Stimulated activated CD4-positive, alpha-beta T cell treated with anti-CD3 and anti-CD28 coated beads, Interleukin-4, amount 100 ng/mL, for 4 hours (primary cell): ENCODE results near the gene MICU2.

ENCODE experiments used
- DNase-seq, 2 experiments: peaks; one replicate each; pipeline ENCODE4 v3.0.0-alpha.2; 2020

Gene MICU2

DNA sequence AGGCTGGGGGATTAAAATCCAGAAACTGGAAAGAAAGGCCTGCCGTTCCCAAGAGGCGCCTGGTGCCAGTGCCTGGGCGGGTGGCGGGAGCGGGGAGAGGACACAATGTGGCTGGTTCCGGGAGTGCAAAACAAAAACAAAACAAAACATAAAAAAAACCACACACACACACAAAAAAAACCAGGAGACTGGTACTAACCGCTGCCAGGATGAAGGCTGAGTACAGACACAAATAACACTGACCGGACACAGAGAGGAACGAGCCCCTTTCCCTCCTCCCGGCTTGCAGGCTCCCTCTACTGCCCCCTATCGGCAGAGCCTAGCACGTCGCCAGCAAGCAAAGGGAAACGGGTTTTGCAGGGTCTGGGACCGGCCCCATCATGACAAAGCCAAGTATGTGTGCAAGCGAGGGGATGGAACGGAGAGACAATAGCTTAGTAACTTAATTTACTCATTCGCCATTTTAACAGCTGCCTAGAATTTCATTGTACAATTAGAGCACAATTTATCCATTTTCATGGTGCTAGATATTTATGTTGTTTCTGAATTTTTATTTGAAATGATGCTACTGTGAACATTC lies 127.0 kb downstream of the MICU2 start:
- peak; percentile 64 to 70 for DNase-seq

GRCh38 chr13:21475115-21475514 lies 128.9 kb downstream of the MICU2 start:
- DNase-seq = no peak

GRCh38 chr13:21470785-21471184 lies 133.2 kb downstream of the MICU2 start:
- DNase-seq = no peak

DNA sequence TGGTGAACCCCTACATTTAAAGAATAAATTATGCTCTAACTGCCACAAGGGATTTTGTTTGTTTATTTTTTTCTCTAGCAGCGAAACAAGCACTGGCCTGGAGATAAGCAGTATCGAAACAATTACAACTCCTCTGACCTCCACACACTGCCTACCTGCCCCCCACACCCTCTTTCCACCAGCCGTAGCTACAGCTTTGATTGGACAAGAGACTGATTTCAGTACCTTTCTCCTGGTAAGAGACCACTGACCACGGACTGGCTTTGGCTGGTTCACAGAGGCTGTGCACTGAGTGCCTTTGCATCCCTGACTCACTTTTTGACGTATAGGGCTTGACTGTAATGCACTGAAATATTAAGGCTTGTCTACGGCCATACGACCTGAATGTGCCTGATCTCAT lies 137.4 kb downstream of the MICU2 start:
- no peak for DNase-seq

GRCh38 chr13:21465710-21466160 lies 138.2 kb downstream of the MICU2 start:
- no peak for DNase-seq

DNA sequence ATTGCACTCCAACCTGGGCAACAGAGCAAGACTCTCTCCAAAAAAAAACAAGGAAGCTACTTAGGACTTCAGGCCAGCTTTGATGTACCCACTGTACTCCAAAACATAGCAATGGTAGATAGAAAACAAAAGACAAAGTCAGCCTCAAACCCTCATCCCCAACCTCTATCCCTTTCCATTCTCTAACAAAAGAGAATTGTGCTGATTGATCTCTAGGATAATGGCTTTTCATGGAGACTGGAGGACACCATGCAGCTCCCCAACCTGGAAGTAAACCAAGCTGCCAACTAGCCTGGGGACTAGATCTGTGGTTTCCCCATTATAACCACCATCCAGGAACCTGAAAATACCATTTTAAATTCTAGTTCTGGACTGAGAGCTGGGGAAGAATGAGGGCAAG lies 140.5 kb downstream of the MICU2 start:
- DNase-seq = no peak

GRCh38 chr13:21461131-21461530 lies 142.8 kb downstream of the MICU2 start:
- no peak for DNase-seq

DNA sequence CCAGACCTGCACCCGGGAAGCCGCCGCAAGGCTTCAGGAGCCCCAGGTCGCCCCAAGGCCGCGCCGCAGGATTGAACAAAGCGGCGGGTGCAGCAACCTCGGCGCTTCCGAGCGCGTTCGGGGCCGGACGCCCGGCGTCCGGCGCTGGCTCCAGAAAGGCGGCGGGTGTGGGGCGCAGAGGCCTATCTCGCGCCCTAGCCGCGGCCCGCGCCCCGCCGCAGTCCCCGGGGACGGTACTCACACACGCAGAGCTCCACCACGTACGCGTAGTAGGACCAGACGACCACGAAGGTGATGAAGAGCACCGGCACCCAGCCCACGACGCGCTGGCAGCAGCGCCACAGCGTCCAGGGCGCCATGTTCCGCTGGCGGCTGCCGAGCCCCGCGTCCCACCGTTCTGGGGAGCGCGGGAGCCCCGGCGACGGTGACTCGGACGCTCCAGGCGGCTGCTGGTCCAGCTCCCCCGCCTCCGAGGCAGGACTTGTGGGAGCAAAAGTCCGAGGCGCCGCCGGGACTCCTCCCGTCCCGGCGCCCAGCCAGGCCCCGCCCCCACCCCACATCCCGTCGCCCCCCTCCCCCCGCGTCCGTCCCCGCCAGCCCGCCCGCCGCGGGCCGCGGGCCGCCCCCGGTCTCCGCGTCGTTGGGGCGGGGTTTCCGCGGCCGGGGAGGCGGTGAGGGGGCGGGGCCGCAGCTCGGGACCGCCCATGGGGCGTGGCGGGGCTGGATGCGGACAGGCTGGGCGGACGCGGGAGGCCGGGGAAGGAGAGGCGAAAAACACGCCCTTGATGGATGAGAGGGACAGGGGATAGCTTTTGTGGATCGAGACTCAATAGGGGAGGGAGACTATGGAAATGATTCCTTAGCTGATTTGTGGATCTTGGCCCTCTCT lies 144.9 kb downstream of the MICU2 start, which contains the start of gene ZDHHC20:
TSS of gene ZDHHC20 (minus strand) at position 491 of the 889 bp plus-strand sequence. CDS start at position 359, 132 bp downstream.
- peak; percentile 82 to 93 for DNase-seq

GRCh38 chr13:21458451-21458812 lies 145.5 kb downstream of the MICU2 start:
- DNase-seq = peak; percentile 26 to 37

GRCh38 chr13:21453387-21454081 lies 150.4 kb downstream of the MICU2 start:
- no peak for DNase-seq

DNA sequence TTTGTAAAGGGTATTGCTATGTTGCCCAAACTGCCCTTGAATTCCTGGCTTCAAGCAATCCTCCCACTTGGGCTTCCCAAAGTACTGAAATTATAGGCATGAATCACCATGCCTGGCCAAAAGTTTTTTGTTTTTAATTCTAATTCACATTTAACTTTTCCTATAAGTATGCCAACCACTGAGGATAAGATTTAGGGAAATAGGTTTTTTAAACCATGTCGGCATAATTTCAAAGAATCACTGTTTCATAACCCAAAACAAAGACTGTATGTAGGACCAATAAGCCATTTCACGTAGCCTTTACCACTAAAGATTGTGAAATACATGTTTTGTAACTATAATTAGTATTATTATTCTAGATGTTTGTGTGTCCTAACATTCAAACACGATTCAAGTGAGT lies 153.0 kb downstream of the MICU2 start:
- no peak for DNase-seq

GRCh38 chr13:21446656-21447055 lies 157.3 kb downstream of the MICU2 start:
- DNase-seq = no peak

GRCh38 chr13:21445759-21446158 lies 158.2 kb downstream of the MICU2 start:
- no peak for DNase-seq

DNA sequence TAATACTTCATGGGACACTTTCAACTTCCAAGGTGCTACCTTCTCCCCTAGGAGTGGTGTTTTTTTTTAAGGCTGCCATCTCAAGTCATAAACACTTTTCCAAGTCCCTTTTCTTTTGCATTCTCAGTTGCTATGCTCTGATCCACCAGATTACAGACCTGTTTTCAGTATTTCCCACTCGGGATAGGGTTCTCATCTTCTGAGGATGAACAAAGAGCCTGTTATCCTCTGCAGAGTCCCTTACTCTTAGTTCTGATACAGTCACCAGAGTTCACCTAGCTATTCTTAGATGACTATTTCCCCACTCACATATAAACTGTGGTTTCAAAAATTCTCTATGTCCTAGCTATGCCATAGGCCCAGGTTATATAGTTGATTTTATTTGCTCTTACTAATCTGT lies 160.8 kb downstream of the MICU2 start:
- no peak for DNase-seq
